Measurements from ENCODE around the gene PRDM2.

DNA sequence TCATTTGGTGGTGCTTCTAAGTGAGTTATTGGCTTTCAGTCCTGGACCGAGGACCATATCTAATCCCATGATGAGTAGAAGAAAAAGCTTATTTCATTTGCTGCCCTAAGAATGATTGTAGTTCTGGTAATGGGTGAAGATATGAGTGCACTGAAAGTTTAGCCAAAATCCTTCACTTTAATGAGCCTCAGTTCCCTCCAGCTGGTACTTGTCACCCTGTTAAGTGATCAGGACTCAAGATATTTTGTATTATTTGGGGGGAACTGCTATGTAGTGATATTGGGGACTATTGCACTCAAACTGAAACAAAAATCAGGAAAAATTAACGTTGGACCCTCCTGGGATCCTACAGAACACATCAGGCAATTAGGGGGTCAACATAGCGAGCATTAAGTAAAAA is 165.9 kb downstream of the PRDM2 start:
- TF ChIP-seq, protein P1, sequence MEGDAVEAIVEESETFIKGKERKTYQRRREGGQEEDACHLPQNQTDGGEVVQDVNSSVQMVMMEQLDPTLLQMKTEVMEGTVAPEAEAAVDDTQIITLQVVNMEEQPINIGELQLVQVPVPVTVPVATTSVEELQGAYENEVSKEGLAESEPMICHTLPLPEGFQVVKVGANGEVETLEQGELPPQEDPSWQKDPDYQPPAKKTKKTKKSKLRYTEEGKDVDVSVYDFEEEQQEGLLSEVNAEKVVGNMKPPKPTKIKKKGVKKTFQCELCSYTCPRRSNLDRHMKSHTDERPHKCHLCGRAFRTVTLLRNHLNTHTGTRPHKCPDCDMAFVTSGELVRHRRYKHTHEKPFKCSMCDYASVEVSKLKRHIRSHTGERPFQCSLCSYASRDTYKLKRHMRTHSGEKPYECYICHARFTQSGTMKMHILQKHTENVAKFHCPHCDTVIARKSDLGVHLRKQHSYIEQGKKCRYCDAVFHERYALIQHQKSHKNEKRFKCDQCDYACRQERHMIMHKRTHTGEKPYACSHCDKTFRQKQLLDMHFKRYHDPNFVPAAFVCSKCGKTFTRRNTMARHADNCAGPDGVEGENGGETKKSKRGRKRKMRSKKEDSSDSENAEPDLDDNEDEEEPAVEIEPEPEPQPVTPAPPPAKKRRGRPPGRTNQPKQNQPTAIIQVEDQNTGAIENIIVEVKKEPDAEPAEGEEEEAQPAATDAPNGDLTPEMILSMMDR (IDR thresholded peaks at IDR 0.05; ENCODE audit: low read depth, low read length): no peak
- TF ChIP-seq POLR2A (IDR thresholded peaks at IDR 0.05; ENCODE audit: extremely low read depth, insufficient read length) (no peak), MYC (IDR thresholded peaks at IDR 0.05; ENCODE audit: low read depth, low read length) (no peak)

All from NB4 (cell line).